Measurements from ENCODE around the gene TNP1. TPM values are rescaled to one million over a fixed set of nuclear protein-coding genes. Genes with fewer than 3 reads are reported as not detected.

TNP1 gene
- total RNA-seq, 1 donor from 2014 or later = not detected

GRCh38 chr2:216873573-216873972 is 13.7 kb upstream of the TNP1 start:
- DNase-seq = no peak

- no peak for DNase-seq
Observed at GRCh38 chr2:216872624-216873023, 12.8 kb upstream of the TNP1 start.

GRCh38 chr2:216872040-216872439 is 12.2 kb upstream of the TNP1 start:
- DNase-seq = no peak

- DNase-seq = no peak
Observed at GRCh38 chr2:216871333-216871934, 11.6 kb upstream of the TNP1 start.

- DNase-seq = no peak
Observed at GRCh38 chr2:216870508-216871332, 10.9 kb upstream of the TNP1 start.

GRCh38 chr2:216866515-216867095 is 6.7 kb upstream of the TNP1 start:
- DNase-seq = no peak

- no peak for DNase-seq
Observed at GRCh38 chr2:216865658-216866057, 5.8 kb upstream of the TNP1 start.

GRCh38 chr2:216863946-216864345 is 4.1 kb upstream of the TNP1 start:
- no peak for DNase-seq

- no peak for DNase-seq
Observed at GRCh38 chr2:216862628-216863398, 2.9 kb upstream of the TNP1 start.

- no peak for DNase-seq
Observed at GRCh38 chr2:216860426-216861137, 718 bp upstream of the TNP1 start.

- no peak for DNase-seq
Observed at GRCh38 chr2:216858312-216858711, 1.6 kb downstream of the TNP1 start.

- DNase-seq = no peak
Observed at GRCh38 chr2:216857131-216857550, 2.7 kb downstream of the TNP1 start.

GRCh38 chr2:216856406-216857065 is 3.3 kb downstream of the TNP1 start:
- no peak for DNase-seq

- DNase-seq = no peak
Observed at GRCh38 chr2:216855605-216856004, 4.3 kb downstream of the TNP1 start.

GRCh38 chr2:216855079-216855478 is 4.8 kb downstream of the TNP1 start:
- DNase-seq = no peak

GRCh38 chr2:216851486-216852090 is 8.3 kb downstream of the TNP1 start:
- DNase-seq = no peak

- DNase-seq = no peak
Observed at GRCh38 chr2:216850665-216851322, 9.1 kb downstream of the TNP1 start.

GRCh38 chr2:216849987-216850386 is 9.9 kb downstream of the TNP1 start:
- DNase-seq = peak; percentile 25

- no peak for DNase-seq
Observed at GRCh38 chr2:216845426-216845825, 14.4 kb downstream of the TNP1 start.

- peak; percentile 12 for DNase-seq
Observed at GRCh38 chr2:216842636-216843035, 17.2 kb downstream of the TNP1 start.

GRCh38 chr2:216839688-216840087 is 20.2 kb downstream of the TNP1 start:
- no peak for DNase-seq

All from skin of body (tissue), 2 donors.